ENCODE measurements around the gene INPP1. TPM values are rescaled to one million over a fixed set of nuclear protein-coding genes. Genes with fewer than 3 reads are reported as not detected.
"Not testable (repeated sequence)": the region's sequence is repeated elsewhere in the genome, so short reads cannot be mapped to it uniquely, and the experiment has no call there.

INPP1 gene
- total RNA-seq, 2 experiments from 2014 or later, result 10.6 to 11.9 TPM

DNA sequence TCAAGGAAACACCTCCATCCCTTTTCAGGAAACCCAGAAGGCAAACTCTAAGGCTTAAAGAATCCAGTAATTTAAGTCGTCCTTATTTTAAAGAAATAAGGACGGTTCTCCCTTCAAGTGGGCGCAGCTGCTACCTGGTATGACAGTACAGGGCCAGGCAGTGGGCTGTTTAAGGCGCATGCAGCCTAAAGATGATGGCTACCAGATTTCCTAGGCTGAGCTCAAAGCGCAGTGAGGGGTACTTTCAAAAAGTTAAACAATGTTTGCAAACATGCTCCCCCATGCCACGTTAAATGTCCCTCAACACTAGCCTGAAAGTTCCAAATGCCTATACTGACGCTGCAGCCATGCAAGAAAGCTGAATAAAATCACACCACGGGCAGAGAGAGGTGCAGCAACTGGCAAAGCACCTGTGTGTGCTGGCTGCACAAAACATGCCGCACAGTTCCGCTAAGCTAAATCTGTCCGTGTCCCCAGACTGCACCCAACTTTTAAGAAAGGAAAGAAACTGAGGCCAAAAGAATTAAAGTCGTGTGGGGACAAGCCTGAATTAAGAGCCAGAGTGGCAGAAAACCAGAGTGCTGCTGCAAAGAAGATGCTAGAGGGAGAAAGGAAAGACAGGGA is 24.3 kb upstream of the INPP1 start:
- CTCF ChIA-PET, result interaction anchor here (0.8 to 3.0 kb wide), 12 partner anchors 10 to 119 kb away, joined by 3 to 13 read pairs (median 4); partner anchors contain the start of gene INPP1

GRCh38 chr2:190319555-190320498 is 23.6 kb upstream of the INPP1 start, which contains the start of gene HIBCH:
TSS of gene HIBCH (minus strand) at chr2:190319826. CDS start at chr2:190319750, 76 bp downstream.
- Mint-ChIP-seq H3K9me3 (no peaks in the 10 kb centered on the region), H3K4me3 (peak within 1 kb of the TSS; percentile 89), H3K27me3 (no peaks in the 10 kb centered on the region), H3K36me3 (ENCODE audit: low read depth) (no peaks in the 10 kb centered on the region), H3K4me1 (peaks cover 54% of the 10 kb centered on the region), H3K27ac (peak within 1 kb of the TSS; percentile 85)
- peak; percentile 89 for DNase-seq
- ChIA-PET CTCF (interaction anchor here (0.8 to 3.0 kb wide), 15 partner anchors 11 to 118 kb away, joined by 3 to 13 read pairs (median 4); partner anchors contain the start of gene INPP1), POLR2A (interaction anchor here (0.5 to 2.9 kb wide), 9 partner anchors 10 to 658 kb away, joined by 3 to 25 read pairs (median 4); partner anchors contain the start of genes INPP1 and NEMP2)

More for the DNA sequence above, 24.3 kb upstream of the INPP1 start:
- Mint-ChIP-seq H3K4me1 (peaks cover 56% of the 10 kb centered on the region), H3K9me3 (no peaks in the 10 kb centered on the region), H3K27me3 (no peaks in the 10 kb centered on the region), H3K36me3 (ENCODE audit: low read depth) (no peaks in the 10 kb centered on the region), H3K27ac (peak overlapping the region; percentile 85), H3K4me3 (peak overlapping the region; percentile 89)
- POLR2A ChIA-PET, result interaction anchor here (0.5 to 2.9 kb wide), 9 partner anchors 10 to 657 kb away, joined by 3 to 25 read pairs (median 4); partner anchors contain the start of genes INPP1 and NEMP2
- DNase-seq, result peak; percentile 26

GRCh38 chr2:190320696-190321095 is 22.7 kb upstream of the INPP1 start:
- no peaks in the 10 kb centered on the region for H3K36me3 Mint-ChIP-seq (ENCODE audit: low read depth)
- CTCF ChIA-PET, result interaction anchor here (0.9 to 3.0 kb wide), 8 partner anchors 10 to 43 kb away, joined by 3 to 13 read pairs (median 4); no protein-coding TSS in a partner anchor

DNA sequence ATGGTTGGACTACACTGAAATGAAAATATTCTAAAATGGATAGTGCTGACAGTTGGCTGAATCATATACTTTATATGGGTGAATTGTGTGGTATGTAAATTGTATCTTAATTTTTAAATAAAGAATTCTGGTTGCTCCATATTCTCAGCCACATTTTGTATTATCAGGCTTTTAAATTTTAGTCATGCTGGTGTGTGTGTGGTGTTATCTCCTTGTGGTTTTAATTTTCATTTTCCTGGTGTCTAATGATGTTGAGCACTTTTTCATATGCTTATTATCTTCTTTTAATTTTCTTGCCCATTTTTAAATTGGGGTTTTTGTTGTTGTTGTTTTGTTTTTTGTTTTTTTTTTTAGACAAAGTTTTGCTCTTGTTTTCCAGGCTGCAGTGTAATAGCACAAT is 20.0 kb upstream of the INPP1 start:
- Mint-ChIP-seq H3K36me3 (ENCODE audit: low read depth) (no peaks in the 10 kb centered on the region), H3K4me1 (peaks cover 30% of the 10 kb centered on the region), H3K27me3 (peaks cover 6% of the 10 kb centered on the region), H3K9me3 (no peaks in the 10 kb centered on the region), H3K4me3 (no peak overlapping the region), H3K27ac (no peak overlapping the region)
- POLR2A ChIA-PET, result no interaction called here
- no peak for DNase-seq
- CTCF ChIA-PET, result no interaction called here

More at GRCh38 chr2:190320696-190321095, 22.7 kb upstream of the INPP1 start:
- peak; percentile 44 for DNase-seq
- Mint-ChIP-seq H3K9me3 (no peaks in the 10 kb centered on the region), H3K27ac (peak overlapping the region; percentile 85), H3K4me3 (peak overlapping the region; percentile 89), H3K27me3 (no peaks in the 10 kb centered on the region), H3K4me1 (peaks cover 46% of the 10 kb centered on the region)
- POLR2A ChIA-PET, result interaction anchor here (2.9 kb wide), 1 partner anchor 24 kb away, joined by 25 read pairs; the partner anchor contains the start of gene INPP1

- Mint-ChIP-seq H3K27ac (no peak overlapping the region), H3K27me3 (peaks cover 17% of the 10 kb centered on the region), H3K9me3 (no peaks in the 10 kb centered on the region), H3K4me3 (no peak overlapping the region), H3K36me3 (ENCODE audit: low read depth) (no peaks in the 10 kb centered on the region), H3K4me1 (peaks cover 13% of the 10 kb centered on the region)
- POLR2A ChIA-PET, result no interaction called here
- CTCF ChIA-PET, result no interaction called here
- no peak for DNase-seq
Observed at GRCh38 chr2:190325588-190325987, 17.8 kb upstream of the INPP1 start.

- ChIA-PET CTCF (interaction anchor here (1.6 kb wide), 1 partner anchor 17 kb away, joined by 3 read pairs; no protein-coding TSS in a partner anchor), POLR2A (no interaction called here)
- Mint-ChIP-seq H3K27ac (no peak overlapping the region), H3K9me3 (no peaks in the 10 kb centered on the region), H3K4me3 (no peak overlapping the region), H3K4me1 (no peaks in the 10 kb centered on the region), H3K27me3 (peaks cover 22% of the 10 kb centered on the region), H3K36me3 (ENCODE audit: low read depth) (no peaks in the 10 kb centered on the region)
- DNase-seq, result no peak
Observed at GRCh38 chr2:190327867-190328572, 15.4 kb upstream of the INPP1 start.

DNA sequence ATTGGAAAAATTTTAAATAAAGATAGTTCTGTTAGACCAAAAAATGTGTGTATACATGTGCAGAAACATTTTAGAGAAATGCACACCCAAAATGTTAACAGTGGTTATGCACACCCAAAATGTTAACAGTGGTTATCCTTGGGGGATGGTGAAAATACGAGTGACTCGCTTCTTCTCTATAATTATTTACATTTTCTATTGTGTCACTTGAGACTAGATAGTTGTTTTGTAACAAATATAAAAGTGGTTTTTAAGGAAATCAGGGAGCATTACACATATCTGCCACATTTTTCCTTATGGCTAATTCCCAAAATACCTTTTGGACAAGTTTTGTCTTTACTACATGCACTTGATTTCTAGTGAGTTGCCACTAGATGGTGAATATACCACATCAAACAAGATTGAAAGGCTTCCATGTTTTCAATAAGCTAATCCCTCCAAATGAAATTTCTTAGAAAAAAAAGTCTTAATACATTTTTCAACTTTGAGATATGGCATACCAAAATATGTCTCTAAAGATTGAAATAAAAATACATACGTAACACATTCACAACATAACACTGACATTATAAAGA is 14.7 kb upstream of the INPP1 start:
- no peaks in the 10 kb centered on the region for H3K9me3 Mint-ChIP-seq
- CTCF ChIA-PET, result interaction anchor here (1.6 kb wide), 1 partner anchor 16 kb away, joined by 3 read pairs; no protein-coding TSS in a partner anchor
- H3K36me3 Mint-ChIP-seq (ENCODE audit: low read depth), result no peaks in the 10 kb centered on the region

GRCh38 chr2:190333395-190333794 is 10.0 kb upstream of the INPP1 start:
- Mint-ChIP-seq H3K9me3 (no peaks in the 10 kb centered on the region), H3K27me3 (peaks cover 20% of the 10 kb centered on the region), H3K4me3 (no peak overlapping the region), H3K36me3 (ENCODE audit: low read depth) (no peaks in the 10 kb centered on the region), H3K4me1 (no peaks in the 10 kb centered on the region), H3K27ac (no peak overlapping the region)
- DNase-seq, result no peak
- POLR2A ChIA-PET, result no interaction called here
- CTCF ChIA-PET, result no interaction called here

More for the DNA sequence above, 14.7 kb upstream of the INPP1 start:
- no peak overlapping the region for H3K4me3 Mint-ChIP-seq
- DNase-seq, result no peak
- H3K4me1 Mint-ChIP-seq, result no peaks in the 10 kb centered on the region
- H3K27ac Mint-ChIP-seq, result no peak overlapping the region
- H3K27me3 Mint-ChIP-seq, result peaks cover 26% of the 10 kb centered on the region
- POLR2A ChIA-PET, result no interaction called here

DNA sequence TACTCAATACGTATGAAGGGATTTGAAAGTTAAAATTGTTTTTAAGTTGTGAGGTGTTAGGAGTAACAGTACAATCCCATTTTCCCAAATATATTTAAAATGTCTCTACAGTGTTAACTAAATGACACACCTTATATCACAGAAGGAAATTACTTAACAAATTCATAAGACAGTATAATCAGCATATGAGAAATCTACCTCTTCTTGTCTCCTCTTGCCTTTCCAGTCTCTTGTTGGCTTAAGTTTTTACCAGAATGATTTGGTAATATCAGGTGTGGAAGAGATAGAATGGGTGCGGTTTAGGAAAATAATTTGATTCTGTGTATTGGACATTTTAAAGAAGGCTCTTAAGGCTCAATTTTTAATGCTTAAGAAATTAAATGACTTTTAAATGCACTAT is 9.5 kb upstream of the INPP1 start:
- peaks cover 20% of the 10 kb centered on the region for H3K27me3 Mint-ChIP-seq
- ChIA-PET POLR2A (no interaction called here), CTCF (no interaction called here)
- H3K27ac Mint-ChIP-seq, result no peak overlapping the region
- H3K9me3 Mint-ChIP-seq, result no peaks in the 10 kb centered on the region
- H3K4me1 Mint-ChIP-seq, result no peaks in the 10 kb centered on the region
- no peak overlapping the region for H3K4me3 Mint-ChIP-seq
- no peak for DNase-seq
- no peaks in the 10 kb centered on the region for H3K36me3 Mint-ChIP-seq (ENCODE audit: low read depth)

GRCh38 chr2:190334479-190335224 is 8.7 kb upstream of the INPP1 start:
- no peaks in the 10 kb centered on the region for H3K36me3 Mint-ChIP-seq (ENCODE audit: low read depth)
- DNase-seq, result no peak
- no peaks in the 10 kb centered on the region for H3K9me3 Mint-ChIP-seq
- peaks cover 17% of the 10 kb centered on the region for H3K27me3 Mint-ChIP-seq
- H3K27ac Mint-ChIP-seq, result no peak overlapping the region
- CTCF ChIA-PET, result no interaction called here
- H3K4me3 Mint-ChIP-seq, result no peak overlapping the region
- no peaks in the 10 kb centered on the region for H3K4me1 Mint-ChIP-seq
- POLR2A ChIA-PET, result no interaction called here

DNA sequence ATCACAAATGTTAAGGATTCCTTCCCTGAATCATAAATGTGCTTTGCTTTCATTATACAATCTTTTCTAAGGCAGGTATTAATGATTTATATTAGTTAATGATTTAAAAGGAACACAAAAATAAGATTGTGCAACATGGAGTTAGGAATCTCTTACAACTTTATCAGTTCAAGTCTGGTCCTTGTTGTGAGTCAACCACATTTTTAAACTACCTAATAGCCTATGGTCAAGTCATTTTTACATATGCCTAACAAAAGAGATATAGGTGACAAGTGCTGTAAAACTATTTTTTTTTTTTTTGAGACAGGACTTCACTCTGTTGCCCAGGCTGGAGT is 8.2 kb upstream of the INPP1 start:
- no peaks in the 10 kb centered on the region for H3K9me3 Mint-ChIP-seq
- no peak for DNase-seq
- H3K4me3 Mint-ChIP-seq, result no peak overlapping the region
- no peaks in the 10 kb centered on the region for H3K4me1 Mint-ChIP-seq
- CTCF ChIA-PET, result no interaction called here
- peaks cover 11% of the 10 kb centered on the region for H3K27me3 Mint-ChIP-seq
- POLR2A ChIA-PET, result no interaction called here
- no peak overlapping the region for H3K27ac Mint-ChIP-seq
- no peaks in the 10 kb centered on the region for H3K36me3 Mint-ChIP-seq (ENCODE audit: low read depth)

- H3K27ac Mint-ChIP-seq; H3K4me1 Mint-ChIP-seq; H3K36me3 Mint-ChIP-seq (ENCODE audit: low read depth); CTCF ChIA-PET; DNase-seq; POLR2A ChIA-PET; H3K9me3 Mint-ChIP-seq; H3K4me3 Mint-ChIP-seq: not testable (repeated sequence)
- peaks cover 11% of the 10 kb centered on the region for H3K27me3 Mint-ChIP-seq
Observed at GRCh38 chr2:190335584-190335983, 7.8 kb upstream of the INPP1 start.

Measured in activated CD4-positive, alpha-beta memory T cell treated with anti-CD3 and anti-CD28 coated beads, Interleukin-2, amount 10 ng/mL, durations not matched to agents 7 days and 5 days (primary cell).